ENCODE results near the gene INS.

Gene INS

GRCh38 chr11:2207773-2208621 is 47.0 kb upstream of the INS start:
- in situ Hi-C loops (cut with MboI; ENCODE audit: low sequenced_read_pairs, unreplicated experiment): loop anchor here (10.0 kb wide), 1 partner anchor 217 kb away; no protein-coding TSS in a partner anchor

GRCh38 chr11:2207212-2207611 is 46.2 kb upstream of the INS start:
- in situ Hi-C loops (cut with MboI; ENCODE audit: low sequenced_read_pairs, unreplicated experiment): loop anchor here (10.0 kb wide), 1 partner anchor 218 kb away; no protein-coding TSS in a partner anchor
- TF ChIP-seq CTCF (IDR thresholded peaks at IDR 0.05; ENCODE audit: borderline replicate concordance, control extremely low read depth, extremely low read depth, insufficient read depth, missing control alignments): no peak
- DNase-seq (ENCODE audit: low spot score): no peak

More at GRCh38 chr11:2207773-2208621, 47.0 kb upstream of the INS start:
- TF ChIP-seq CTCF (IDR thresholded peaks at IDR 0.05; ENCODE audit: borderline replicate concordance, control extremely low read depth, extremely low read depth, insufficient read depth, missing control alignments): no peak
- no peak for DNase-seq (ENCODE audit: low spot score)

GRCh38 chr11:2205981-2206690 is 45.1 kb upstream of the INS start:
- no peak for TF ChIP-seq CTCF (IDR thresholded peaks at IDR 0.05; ENCODE audit: borderline replicate concordance, control extremely low read depth, extremely low read depth, insufficient read depth, missing control alignments)
- DNase-seq (ENCODE audit: low spot score): no peak
- in situ Hi-C loops (cut with MboI; ENCODE audit: low sequenced_read_pairs, unreplicated experiment): loop anchor here (10.0 kb wide), 1 partner anchor 219 kb away; no protein-coding TSS in a partner anchor

GRCh38 chr11:2205214-2205720 is 44.3 kb upstream of the INS start:
- in situ Hi-C loops (cut with MboI; ENCODE audit: low sequenced_read_pairs, unreplicated experiment): loop anchor here (10.0 kb wide), 1 partner anchor 220 kb away; no protein-coding TSS in a partner anchor
- DNase-seq (ENCODE audit: low spot score): no peak
- no peak for TF ChIP-seq CTCF (IDR thresholded peaks at IDR 0.05; ENCODE audit: borderline replicate concordance, control extremely low read depth, extremely low read depth, insufficient read depth, missing control alignments)

- in situ Hi-C loops (cut with MboI; ENCODE audit: low sequenced_read_pairs, unreplicated experiment): loop anchor here (10.0 kb wide), 1 partner anchor 220 kb away; no protein-coding TSS in a partner anchor
- no peak for DNase-seq (ENCODE audit: low spot score)
- TF ChIP-seq CTCF (IDR thresholded peaks at IDR 0.05; ENCODE audit: borderline replicate concordance, control extremely low read depth, extremely low read depth, insufficient read depth, missing control alignments): no peak
These were observed 43.6 kb upstream of the INS start for GRCh38 chr11:2204361-2205213.
